CD4-positive, alpha-beta T cell treated with Interleukin-12 subunit alpha and Interleukin-12 subunit beta, for 1 hour (primary cell): Measurements from ENCODE around the gene CDK4.
A peak's percentile ranks its signal among the peaks of the same experiment; 100 is the strongest.
"Not testable (repeated sequence)": the region's sequence is repeated elsewhere in the genome, so short reads cannot be mapped to it uniquely, and the experiment has no call there.

Experiments used
- DNase-seq: peaks from one replicate; pipeline ENCODE4 v3.0.0-alpha.2; 2020

CDK4 gene

DNA sequence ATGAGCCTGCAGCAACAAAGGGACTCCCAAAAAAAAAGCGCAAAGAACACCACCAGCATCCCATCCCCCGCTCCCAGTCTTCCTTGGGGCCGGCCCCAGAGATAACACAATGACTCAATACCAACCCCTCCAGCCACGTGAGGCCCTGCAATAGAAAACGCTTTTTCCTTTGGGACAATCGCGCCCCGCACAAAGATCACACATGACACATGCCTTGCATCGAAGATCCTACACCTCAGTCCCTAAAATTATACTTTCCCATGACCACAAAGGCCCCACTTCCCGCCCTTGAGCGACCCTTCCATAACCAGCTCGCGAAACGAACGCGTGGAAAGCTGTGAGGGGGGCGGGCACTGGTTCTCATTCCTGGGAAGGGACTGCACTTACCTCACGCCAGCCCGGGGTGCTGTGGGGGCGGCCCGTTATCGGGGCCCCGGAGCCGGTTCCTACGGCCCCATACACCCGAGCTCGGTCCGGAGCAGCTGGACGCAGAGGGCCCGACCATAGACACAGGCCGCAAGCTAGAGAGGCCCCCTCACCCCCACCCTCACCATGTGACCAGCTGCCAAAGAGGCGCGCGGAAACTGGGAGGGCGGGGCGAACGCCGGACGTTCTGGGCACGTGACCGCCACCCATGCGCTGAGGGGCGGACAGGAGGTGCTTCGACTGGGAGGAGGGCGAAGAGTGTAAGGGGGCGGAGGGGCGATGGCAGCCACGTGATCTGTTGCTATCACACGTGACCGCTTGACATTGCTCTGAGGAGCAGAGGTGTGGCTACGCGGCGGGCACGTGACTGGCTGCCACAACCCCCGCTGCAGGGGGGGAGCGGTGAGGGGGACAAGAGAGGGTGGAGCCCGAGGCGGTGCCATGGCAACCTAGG is at the start of gene CDK4:
TSS of gene CDK4 (minus strand) at position 523 of the 880 bp plus-strand sequence. CDS start 593 bp downstream, outside the sequence.
- DNase-seq = peak; percentile 100

DNA sequence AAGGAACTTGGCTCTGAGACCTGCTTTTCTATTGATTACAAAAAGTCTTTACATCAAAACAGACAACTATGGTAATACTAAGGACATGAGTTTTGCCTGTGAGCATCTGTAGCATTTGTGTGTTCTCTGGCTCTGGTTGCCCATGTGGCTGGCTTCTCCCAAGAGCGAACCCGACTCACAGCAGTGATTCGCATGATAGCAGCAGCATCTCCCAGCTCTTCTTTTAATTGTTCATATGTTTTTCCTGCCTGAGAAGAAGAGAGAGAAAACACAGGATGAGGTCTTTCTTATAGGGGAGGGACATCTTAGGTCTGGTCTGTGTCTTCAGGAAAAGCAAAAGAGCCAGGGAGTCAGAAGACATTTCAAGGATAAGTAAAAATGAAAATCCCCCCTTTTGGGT is 48.9 kb upstream of the CDK4 start:
- DNase-seq = no peak

DNA sequence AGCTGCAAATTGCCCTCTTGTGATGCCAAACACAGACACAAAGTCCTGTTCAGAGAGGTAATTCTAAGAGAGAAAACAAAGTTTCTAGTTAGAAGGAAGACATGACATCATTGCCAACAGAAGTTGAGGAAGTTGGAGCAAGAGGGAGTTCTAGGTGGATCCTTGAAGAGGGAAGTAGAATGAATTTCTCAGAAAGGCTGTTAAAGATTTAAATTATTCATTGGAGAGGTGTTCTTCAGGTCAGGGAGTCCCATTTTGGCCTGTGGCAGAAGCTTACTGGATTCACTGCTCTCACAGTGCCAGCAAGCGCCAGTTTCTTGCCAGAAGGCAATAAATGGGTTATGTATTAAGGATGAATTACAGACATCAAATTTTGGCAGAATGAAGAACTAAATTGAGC is 45.8 kb upstream of the CDK4 start:
- no peak for DNase-seq

DNA sequence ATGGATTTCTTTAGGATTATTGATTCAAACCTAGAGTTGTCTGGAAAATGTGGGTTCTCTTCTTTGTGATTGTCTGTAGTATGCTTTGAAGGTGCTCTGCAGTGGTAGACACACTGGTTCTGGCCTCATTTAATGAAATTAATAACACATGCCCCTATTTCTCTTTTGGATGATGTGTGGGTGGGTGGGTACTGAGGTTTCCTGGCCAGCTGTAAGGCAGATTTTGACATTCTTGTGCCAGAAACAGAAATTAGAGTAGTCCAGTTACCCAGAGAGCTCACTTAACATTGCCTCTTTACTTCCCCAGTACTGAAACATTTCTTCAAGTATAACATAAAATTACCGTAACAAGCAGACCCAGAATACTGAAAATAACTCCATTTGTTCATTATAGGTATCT is 44.9 kb upstream of the CDK4 start:
- no peak for DNase-seq

DNA sequence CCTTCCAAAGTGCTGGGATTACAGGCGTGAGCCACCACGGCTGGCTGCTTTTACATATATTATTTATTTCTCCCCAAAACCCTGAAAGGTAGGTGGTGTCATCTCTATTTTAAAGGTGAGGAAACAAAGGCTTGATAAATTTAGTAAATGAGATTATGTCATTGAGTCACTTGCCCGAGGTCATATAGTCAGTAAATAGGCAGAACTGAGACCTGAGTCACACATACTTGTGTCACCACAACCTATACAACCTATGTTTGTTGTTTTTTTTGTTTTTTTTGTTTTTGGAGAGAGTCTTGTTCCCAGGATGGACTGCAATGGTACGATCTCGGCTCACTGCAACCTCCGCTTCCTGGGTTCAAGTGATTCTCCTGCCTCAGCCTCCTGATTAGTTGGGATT is 43.2 kb upstream of the CDK4 start:
- DNase-seq = no peak

DNA sequence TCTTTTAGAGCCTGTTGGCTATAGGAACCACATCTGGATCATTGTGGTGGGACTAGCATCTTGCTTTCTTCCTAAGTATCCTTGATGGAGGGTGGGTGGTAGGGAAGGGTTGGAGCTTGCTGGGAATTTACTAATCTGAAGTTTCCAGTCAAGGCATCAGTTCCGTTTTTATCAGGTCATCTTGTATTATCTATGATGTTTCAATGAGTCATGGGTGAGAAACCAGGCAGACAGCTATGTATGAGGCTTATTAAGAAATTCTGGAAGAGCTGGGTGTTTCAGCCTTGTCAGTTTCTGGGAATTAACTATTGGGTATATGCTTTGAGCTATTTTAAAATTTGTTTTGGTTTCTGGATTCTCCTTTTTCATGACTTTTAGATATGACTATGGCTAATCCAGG is 41.8 kb upstream of the CDK4 start:
- no peak for DNase-seq

DNA sequence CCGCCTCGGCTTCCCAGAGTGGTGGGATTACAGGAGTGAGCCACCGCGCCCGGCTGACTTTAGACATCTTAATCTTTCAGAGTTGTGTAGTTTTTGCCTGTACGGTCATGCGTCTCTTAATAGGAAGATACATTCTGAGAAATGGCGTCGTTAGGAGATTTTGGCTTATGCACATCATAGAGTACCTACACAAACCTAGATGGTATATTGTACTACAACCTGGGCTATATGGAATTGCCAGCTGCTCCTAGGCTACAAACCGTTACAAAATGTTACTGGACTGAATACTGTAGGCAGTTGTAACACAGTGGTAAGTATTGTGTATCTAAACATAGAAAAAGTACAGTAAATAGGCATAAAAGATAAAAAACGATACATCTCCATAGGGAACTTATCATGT is 31.8 kb upstream of the CDK4 start:
- no peak for DNase-seq

DNA sequence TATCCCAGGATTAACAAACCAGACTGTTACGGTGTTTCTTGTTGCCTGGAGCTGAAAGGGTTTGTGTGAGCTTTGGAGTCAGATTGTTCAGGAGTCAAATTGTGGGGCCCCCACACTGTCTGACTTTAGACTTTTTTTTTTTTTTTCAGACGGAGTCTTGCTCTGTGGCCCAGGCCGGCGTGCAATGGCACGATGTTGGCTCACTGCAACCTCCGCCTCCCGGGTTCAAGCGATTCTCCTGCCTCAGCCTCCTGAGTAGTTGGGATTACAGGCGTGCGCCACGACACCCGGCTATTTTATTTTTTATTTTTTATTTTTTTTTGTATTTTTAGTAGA is 31.3 kb upstream of the CDK4 start:
- DNase-seq = no peak

DNA sequence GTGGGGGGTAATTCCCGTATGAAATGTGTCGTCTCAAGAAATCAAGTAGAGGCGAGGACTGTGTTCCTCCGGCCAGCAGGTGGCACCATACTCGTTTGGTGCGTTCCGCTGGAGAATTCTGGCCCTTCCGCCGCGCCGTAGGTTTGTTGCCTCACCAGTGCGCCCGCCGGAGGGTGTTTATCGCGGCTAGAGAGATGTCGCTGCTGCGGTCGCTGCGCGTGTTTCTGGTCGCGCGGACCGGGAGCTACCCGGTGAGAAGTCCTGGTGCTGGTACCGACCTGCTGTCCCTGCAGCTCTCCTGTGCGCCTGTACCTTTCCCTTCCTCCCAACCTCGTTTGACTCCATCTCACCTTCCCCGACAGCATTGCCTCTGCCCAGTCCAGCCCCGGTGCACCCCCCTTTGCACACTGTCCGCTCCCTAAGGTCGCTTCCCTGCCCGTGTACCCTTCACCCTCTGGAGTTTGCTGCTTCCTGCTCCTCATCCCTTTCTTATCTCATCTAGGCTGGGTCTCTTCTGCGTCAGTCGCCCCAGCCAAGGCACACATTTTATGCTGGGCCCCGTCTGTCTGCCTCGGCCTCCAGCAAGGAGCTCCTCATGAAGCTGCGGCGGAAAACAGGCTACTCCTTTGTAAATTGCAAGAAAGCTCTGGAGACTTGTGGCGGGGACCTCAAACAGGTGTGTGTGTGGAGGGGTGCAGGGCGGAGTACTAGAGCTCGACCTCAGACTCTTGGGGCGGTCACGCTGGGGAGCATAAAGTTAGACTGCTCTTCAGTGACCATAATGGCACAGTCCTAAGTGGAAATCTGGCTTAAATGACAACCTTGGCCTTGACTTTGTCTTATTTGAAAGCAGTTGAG is 30.7 kb upstream of the CDK4 start, which contains the start of gene TSFM:
TSS of gene TSFM (plus strand) at position 180 of the 858 bp plus-strand sequence. CDS start at position 195, 15 bp downstream.
- peak; percentile 97 for DNase-seq

DNA sequence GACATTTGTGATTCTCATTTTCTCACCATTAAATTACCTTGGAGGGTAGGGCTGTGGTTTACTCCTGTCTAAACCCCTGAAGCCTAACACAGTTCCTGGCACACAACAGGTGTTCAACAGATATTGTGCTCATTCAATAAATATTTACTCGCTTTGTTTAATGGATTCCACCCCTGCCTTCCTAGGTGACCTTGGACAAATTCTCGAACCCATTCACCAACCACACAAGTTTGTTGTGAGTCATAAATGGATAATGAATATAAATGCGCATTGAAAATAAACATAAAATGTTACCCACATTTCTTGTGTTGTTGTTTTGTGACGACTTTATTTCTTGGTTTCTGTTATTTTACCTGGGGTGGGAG is 30.1 kb upstream of the CDK4 start:
- no peak for DNase-seq

DNA sequence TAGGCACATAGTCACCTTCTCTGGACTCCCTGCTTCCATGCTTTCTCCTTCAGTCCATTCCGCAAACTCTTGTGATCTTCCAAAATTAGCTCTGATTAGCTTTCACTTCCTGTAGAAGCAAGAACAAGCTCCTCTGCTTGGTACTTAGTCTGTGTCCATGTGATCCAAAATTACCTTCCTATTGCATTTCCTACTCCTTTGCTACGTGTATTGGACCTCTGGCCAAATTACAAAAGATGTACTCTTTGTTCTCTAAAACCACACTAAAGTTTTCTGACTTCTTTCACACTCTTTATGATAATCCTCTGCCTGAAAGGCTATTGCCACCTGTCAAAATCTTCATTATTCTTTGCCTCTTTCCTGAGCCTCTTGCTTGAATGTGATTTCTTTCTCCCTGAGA is 29.7 kb upstream of the CDK4 start:
- DNase-seq = no peak

DNA sequence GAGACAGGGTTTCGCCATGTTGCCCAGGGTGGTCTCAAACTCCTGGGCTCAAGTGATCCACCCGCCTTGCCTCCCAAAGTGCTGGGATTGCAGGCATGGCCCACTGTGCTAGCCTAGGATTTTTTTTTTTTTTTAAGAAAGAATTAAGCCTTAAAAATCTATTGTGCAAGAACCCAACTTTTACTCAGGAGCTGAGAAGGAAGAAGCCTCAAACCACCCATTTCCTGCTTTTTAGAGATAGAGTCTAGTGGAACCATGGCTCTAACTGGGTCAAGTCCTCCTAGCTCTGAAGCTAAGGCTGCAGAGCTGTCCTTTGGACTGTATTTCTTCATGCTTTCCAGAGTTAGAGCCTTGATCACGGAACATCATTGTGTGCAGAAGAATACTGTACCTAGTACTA is 29.1 kb upstream of the CDK4 start:
- no peak for DNase-seq

DNA sequence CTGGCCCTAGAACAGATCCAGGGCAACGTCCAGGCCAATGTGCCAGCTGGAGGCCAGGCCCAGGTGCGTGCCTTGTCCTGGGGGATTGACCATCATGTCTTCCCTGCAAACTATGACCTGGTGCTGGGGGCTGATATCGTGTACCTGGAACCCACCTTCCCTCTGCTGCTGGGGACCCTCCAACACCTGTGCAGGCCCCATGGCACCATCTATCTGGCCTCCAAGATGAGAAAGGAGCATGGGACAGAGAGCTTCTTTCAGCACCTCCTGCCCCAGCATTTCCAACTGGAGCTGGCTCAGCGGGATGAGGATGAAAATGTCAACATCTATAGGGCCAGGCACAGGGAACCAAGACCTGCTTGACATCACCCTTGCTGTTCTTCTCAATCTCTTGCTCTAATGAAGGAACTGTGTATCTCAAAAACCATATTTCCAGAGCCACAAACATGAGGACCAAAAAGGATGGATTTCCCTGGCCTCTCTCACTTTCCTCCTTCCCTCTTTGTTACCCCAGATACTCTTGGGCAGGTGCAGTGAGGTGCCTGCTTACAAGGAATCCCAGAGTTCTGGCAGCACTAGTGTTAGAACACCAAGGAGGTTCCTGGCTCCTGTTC is 28.3 kb upstream of the CDK4 start:
- no peak for DNase-seq

DNA sequence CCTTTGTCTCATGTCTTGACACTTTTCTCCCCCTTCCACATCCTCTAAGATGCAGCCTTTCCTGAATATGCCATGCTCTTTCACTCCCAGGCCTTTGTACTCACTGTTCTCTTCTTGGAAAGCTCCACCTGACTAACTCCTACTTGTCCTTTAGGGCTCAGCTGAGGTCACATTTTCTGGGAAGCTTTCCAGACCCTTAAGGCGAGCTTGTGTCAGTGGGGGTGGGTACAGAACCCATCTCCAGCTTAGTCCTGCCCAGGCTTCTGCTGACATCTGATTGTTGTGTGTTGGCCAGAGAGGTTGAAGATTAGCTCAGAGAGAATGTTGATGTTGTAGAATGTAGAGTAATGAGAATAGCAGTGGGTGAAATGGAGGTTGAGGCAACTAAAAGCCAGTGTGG is 27.6 kb upstream of the CDK4 start:
- DNase-seq = no peak

DNA sequence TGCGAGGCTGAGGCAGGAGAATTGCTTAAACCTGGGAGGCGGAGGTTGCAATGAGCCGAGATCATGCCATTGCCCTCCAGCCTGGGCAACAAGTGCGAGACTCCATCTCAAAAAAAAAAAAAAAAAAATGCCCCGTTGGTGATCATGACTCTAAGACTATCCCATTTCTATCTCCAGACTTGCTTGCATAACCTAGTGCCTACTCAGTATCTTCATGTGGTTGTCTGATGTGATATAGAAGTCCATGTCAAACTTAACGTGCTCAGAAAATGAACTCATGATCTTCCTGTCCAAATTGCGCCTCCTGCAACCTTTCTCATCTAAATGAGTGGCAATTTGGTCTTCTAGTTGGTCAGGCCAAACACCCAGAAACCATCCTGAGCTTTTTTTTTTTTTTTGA is 25.8 kb upstream of the CDK4 start:
- no peak for DNase-seq

DNA sequence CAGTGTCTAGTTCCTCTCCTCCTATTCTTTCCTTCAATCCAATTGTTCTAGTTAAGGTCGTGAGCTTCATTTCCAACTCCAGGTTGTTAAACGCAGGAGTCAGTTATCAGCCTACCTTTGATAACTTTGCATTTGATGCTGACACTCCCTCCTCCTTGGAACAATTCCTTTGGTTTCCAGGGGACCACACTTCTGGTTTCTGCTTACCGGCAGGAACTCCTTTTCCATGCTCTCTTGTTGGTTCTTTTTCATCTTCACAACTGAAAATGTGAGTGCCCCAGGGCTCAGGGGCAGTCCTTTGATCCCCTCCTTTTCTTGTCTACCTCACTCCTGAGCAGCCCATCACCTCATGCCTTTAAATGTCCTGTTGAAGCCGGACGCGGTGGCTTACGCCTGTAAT is 25.3 kb upstream of the CDK4 start:
- no peak for DNase-seq

DNA sequence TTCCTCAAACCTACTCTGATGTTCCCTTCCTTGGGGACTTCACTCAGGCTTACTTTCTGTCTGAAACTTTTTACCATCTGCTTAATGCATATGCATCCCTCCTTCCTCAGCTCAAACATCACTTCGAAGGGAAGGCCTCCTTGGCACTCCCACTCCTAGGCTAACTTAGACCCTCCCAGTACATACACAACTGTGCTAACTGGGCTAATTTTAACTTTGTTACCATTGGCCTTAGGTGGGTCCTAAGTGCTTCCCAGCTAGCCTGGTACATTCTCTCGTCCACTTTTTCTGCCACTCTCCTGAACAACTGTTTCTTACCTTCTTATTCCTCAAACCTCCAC is 24.1 kb upstream of the CDK4 start:
- no peak for DNase-seq

DNA sequence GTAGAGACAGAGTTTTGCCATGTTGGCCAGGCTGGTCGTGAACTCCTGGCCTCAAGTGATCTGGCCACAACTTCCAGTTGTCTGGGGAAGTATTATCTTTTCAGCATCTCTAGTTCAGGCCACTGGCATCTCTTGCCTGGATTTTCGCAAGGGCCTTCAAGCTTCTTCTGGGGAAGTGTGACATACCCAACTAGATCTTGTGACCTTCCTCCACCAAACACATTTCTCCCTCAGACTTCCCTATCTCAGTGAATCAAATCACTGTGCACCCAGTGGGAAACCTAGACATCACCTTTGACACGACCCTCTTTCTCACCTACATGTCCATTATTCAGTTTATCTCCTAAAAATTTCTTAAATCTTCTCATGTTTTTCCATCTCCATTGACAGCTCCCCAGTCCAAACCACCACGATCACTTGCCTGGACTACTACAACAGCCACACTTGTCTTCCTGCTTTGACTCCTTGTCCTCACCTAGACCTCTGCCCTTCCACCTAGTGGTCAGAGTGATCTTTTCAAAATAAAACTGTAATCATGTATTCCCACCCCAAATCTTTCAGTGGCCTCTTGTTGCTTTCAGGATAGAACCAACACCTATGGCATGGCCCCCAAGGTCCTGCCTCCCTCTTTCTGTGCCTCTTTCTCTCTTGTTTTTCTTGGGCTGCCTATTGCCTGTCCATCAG is 23.6 kb upstream of the CDK4 start:
- DNase-seq = no peak

DNA sequence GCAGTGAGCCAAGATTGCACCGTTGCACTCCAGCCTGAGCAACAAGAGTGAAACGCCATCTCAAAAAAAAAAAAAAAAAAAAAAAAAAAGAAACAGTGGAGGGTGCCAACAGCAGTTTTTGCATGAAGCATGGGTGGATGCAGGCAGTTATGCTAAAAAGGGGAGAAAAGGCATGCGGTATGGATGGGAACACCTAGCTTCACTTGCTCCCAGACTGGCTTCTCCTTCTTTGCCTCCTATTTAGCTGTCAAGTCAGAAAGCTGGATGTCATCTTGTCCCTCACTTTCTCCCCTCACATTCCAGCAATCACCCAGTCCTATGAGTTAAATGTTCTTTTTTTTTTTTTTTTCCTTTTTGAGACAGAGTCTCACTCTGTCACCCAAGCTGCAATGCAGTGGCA is 22.9 kb upstream of the CDK4 start:
- no peak for DNase-seq

DNA sequence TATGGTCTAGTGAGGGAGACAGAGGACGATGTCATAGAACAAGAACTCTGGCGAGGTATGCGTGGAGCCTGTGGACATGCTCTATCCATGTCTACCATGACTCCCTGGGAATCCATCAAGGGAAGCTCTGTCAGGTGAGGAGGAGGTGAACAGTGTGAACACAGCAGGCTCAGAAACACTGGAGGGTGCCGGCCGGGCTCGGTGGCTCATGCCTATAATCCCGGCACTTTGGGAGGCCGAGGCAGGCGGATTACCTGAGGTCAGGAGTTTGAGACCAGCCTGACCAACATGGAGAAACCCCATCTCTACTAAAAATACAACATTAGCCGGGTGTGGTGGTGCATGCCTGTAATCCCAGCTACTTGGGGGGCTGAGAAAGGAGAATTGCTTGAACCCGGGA is 22.5 kb upstream of the CDK4 start:
- DNase-seq = not testable (repeated sequence)

DNA sequence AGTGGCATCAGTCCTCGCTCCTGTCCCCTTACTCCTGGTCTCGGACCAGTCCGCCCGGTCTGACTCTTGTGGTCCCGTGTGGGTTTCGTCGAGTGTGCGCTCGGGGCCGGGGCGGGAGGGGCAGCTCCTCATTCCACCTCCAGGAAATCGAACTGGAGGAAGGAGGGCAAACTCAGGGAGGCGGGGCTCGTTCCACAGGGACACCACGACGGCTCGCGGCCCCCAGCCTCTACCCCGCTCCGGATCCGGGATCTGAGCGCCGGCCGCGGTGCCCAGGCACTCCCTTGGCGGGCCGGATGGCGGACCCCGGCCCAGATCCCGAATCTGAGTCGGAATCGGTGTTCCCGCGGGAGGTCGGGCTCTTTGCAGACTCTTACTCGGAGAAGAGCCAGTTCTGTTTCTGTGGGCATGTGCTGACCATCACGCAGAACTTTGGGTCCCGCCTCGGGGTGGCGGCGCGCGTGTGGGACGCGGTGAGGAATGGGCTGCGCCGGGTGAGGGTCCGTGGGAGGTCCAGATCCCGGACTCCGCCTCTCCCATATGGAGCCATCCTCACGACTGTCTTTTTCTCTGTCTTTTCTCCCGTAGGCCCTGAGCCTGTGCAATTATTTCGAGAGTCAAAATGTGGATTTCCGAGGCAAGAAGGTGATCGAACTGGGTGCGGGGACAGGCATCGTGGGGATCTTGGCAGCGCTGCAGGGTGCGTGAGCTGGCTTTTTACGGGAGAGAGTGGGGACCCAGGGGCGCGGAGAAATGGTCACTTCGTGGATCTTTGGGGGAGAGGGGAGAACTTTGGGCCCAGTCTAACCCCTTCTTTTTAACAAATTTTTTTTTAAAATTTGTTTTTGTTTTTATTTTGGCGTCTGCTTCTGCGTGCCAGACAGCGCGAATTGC is 20.6 kb upstream of the CDK4 start, which contains the start of gene EEF1AKMT3:
TSS of gene EEF1AKMT3 (plus strand) at position 186 of the 894 bp plus-strand sequence. CDS start at position 297, 111 bp downstream.
- DNase-seq = peak; percentile 33

DNA sequence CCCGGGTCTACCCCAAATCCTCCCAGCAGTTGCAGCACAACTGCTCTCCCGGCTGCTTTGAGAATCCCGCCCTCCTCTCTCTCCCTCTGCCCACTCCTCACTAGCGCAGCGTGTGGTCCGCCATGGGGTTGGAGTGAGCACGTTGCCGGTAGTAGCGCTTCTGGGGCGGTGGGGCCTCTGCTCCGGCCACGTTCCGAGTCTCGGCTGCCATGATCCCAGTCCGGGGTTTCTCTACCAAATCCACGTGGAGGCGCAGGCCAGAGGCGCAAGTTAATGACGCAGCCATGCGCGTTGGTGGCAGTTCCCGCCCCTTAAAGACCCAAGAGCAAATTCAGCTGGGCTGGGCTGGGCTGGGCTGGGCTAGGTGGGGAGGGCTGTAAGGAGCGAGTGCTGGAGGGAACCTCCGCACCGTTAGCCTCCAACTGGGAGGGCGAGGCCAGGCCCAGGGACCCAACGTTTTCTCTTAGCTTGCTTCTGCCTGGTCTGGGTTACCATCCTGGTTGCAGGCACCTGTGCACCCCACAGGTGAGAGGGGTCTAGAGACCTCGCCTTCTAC is 19.8 kb upstream of the CDK4 start, which contains the start of gene METTL1:
TSS of gene METTL1 (minus strand) at position 233 of the 556 bp plus-strand sequence. CDS start at position 211, 22 bp downstream.
- peak; percentile 91 for DNase-seq
